GM12878 (cell line): ENCODE measurements around the gene MRPS16. TPM values are rescaled to one million over a fixed set of nuclear protein-coding genes. Genes with fewer than 3 reads are reported as not detected.

ENCODE experiments used
- ATAC-seq: fragments of 200-7000 bp; cut with Tn5 transposase; 3 replicates; pipeline ENCODE4 v1.9.1; 2020; ENCODE audit warnings: mild to moderate bottlenecking, moderate library complexity
- BruUV-seq: library from RNA; stranded (reverse); fragments of 400-500 nt; replicated peaks from 2 replicates; lab custom pipeline; 2021; lab: Mats Ljungman, UMichigan
- CTCF ChIA-PET: fragments of 300-600 bp; sonication (Branson Sonifier 250); formaldehyde crosslinking; extraction: SDS; loops from one replicate; lab custom pipeline; 2021; ENCODE audit warnings: inconsistent platforms; lab: Yijun Ruan, JAX
- POLR2A ChIA-PET: fragments of 350-600 bp; formaldehyde crosslinking; extraction: SDS; loops from one replicate; lab custom pipeline; 2021; ENCODE audit warnings: inconsistent platforms; lab: Charles Lee
- RAD21 ChIA-PET: fragments of 300-600 bp; sonication (Branson Sonifier 250); formaldehyde crosslinking; loops from one replicate; lab custom pipeline; 2023; ENCODE audit warnings: antibody characterized with exemption; ENCODE audit not compliant: unreplicated experiment; lab: Charles Lee
- SMC1A ChIA-PET: fragments of 300-600 bp; sonication (Branson Sonifier 250); formaldehyde crosslinking; loops from one replicate; lab custom pipeline; 2023; ENCODE audit not compliant: unreplicated experiment, uncharacterized antibody; lab: Charles Lee
- DNase-seq: peaks from one replicate; pipeline ENCODE4 v3.0.0-alpha.2; 2011; ENCODE audit warnings: low read depth, low spot score
- FAIRE-seq: peaks from 3 replicates; lab custom pipeline; 2011; peaks lifted over from hg19 to GRCh38; lab: Jason Lieb, UNC
- H2AFZ ChIP-seq: 2 replicates; pipeline ENCODE4 v1.6.0; 2011; ENCODE audit warnings: low read depth, low read length, control low read depth; ENCODE audit not compliant: control insufficient read depth
- H3K27ac ChIP-seq: 2 replicates; pipeline ENCODE4 v1.5.1; 2011; ENCODE audit warnings: control low read depth; ENCODE audit not compliant: control insufficient read depth, insufficient read depth
- H3K27me3 ChIP-seq, 2 experiments: replicated peaks in 1 of 2; 2 replicates each; pipeline versions ENCODE4 v1.6.0 to v1.6.1; 2011; ENCODE audit warnings: low read length in 1 of 2; ENCODE audit not compliant: control insufficient read depth in 2 of 2, insufficient read depth in 2 of 2
- H3K36me3 ChIP-seq, 2 experiments: 2 replicates each; pipeline ENCODE4 v1.5.1; 2011; ENCODE audit warnings: low read length in 1 of 2; ENCODE audit not compliant: control insufficient read depth in 2 of 2, insufficient read depth in 2 of 2
- H3K4me1 ChIP-seq: 2 replicates; pipeline ENCODE4 v1.6.1; 2011; ENCODE audit warnings: mild to moderate bottlenecking, low read length, moderate library complexity, mixed read lengths; ENCODE audit not compliant: control insufficient read depth, insufficient read depth
- H3K4me2 ChIP-seq: 2 replicates; pipeline ENCODE4 v1.6.0; 2011; ENCODE audit warnings: control low read depth; ENCODE audit not compliant: control insufficient read depth, insufficient read depth
- H3K4me3 ChIP-seq: fragments of 200-600 bp; sonication (generic); 2 replicates; pipeline ENCODE4 v1.5.1; 2016
- H3K79me2 ChIP-seq: 2 replicates; pipeline ENCODE4 v1.6.0; 2011; ENCODE audit warnings: low read length; ENCODE audit not compliant: control insufficient read depth, insufficient read depth
- H3K9ac ChIP-seq: 2 replicates; pipeline ENCODE4 v1.8.0; 2011; ENCODE audit warnings: low read length, control low read depth, mixed read lengths; ENCODE audit not compliant: control insufficient read depth, insufficient read depth
- H3K9me3 ChIP-seq: replicated peaks from 3 replicates; pipeline ENCODE4 v1.5.1; 2011; ENCODE audit warnings: mild to moderate bottlenecking, low read length; ENCODE audit not compliant: control insufficient read depth, insufficient read depth
- H4K20me1 ChIP-seq: 2 replicates; pipeline ENCODE4 v1.6.0; 2011; ENCODE audit not compliant: control insufficient read depth, insufficient read depth
- EGR1 ChIP-seq, 2 experiments: IDR thresholded peaks; 1 replicate in 1 of 2; 2 replicates in 1 of 2; pipeline ENCODE4 v1.6.1; 2011 to 2012; ENCODE audit warnings: low read depth in 2 of 2, low read length in 2 of 2, borderline replicate concordance in 1 of 2, mild to moderate bottlenecking in 1 of 2, moderate library complexity in 1 of 2
- IKZF1 ChIP-seq: fragments of 450-650 bp; conservative IDR thresholded peaks from 2 replicates; pipeline ENCODE4 v1.6.1; 2017; ENCODE audit warnings: antibody characterized with exemption, mild to moderate bottlenecking
- IRF4 ChIP-seq: IDR thresholded peaks from 2 replicates; pipeline ENCODE4 v1.6.1; 2011; ENCODE audit warnings: low read depth, low read length
- KAT2A ChIP-seq: conservative IDR thresholded peaks from 2 replicates; pipeline ENCODE4 v1.6.1; 2011; ENCODE audit warnings: low read depth, low read length; ENCODE audit not compliant: control insufficient read depth
- NFIC ChIP-seq: IDR thresholded peaks from 2 replicates; pipeline ENCODE4 v1.6.1; 2012; ENCODE audit warnings: low read depth, mild to moderate bottlenecking, inconsistent platforms, low read length, moderate library complexity
- NFYB ChIP-seq: IDR thresholded peaks from 2 replicates; pipeline ENCODE4 v1.6.1; 2011; ENCODE audit warnings: low read depth, mild to moderate bottlenecking, low read length, improper control_type of control experiment, moderate library complexity; ENCODE audit not compliant: insufficient read depth
- ZBED1 ChIP-seq: IDR thresholded peaks from 2 replicates; pipeline ENCODE4 v1.6.1; 2016; ENCODE audit warnings: borderline replicate concordance
- WGBS: methylation state at CpG from one replicate; pipeline ENCODE4 v1.1.6; 2016; ENCODE audit warnings: low lambda C conversion rate; ENCODE audit not compliant: insufficient replicate concordance, insufficient coverage; ENCODE audit errors: missing lambda C conversion rate; 5-methylcytosine and 5-hydroxymethylcytosine counted together
- in situ Hi-C: fragments of 300-500 bp; cut with MboI; formaldehyde crosslinking; loops from 9 replicates; pipeline ENCODE4 v1.14.3; 2018; ENCODE audit warnings: mixed read lengths
- intact Hi-C: fragments of 100-400 bp; cut with micrococcal nuclease; formaldehyde crosslinking; loops from one replicate; pipeline ENCODE4 v1.14.2; 2022; ENCODE audit not compliant: unreplicated experiment
- polyA plus RNA-seq, 11 experiments: library from polyadenylated mRNA; depleted of rRNA in 4 of 11; unstranded in 6 of 11; stranded (reverse) in 5 of 11; fragments of >200 nt; fragmentation: Nextera tagmentation in 4 of 11; fragmentation: Illumina TruSeq in 1 of 11; extraction: Ambion mirVana in 4 of 11; extraction: Trizol in 1 of 11; gene quantifications; 1 replicate in 1 of 11; 2 replicates in 10 of 11; pipeline versions ENCODE4 v1.2.1 to v1.2.3, GENCODE V29; 2011 to 2016; ENCODE audit warnings: inconsistent platforms in 2 of 11, missing spikeins in 2 of 11, low read depth in 1 of 11
- total RNA-seq, 4 experiments: library from RNA; depleted of rRNA in 3 of 4; stranded (reverse); fragments of >200 nt in 3 of 4; fragmentation: Illumina TruSeq in 1 of 4; extraction: Trizol in 1 of 4; gene quantifications; 2 replicates each; pipeline versions ENCODE4 v1.2.1 to v1.2.3, GENCODE V29; 2013 to 2021
- TF ChIP-seq, protein P1 (sequence below): IDR thresholded peaks from 2 replicates; pipeline ENCODE4 v1.6.1; 2012; ENCODE audit warnings: low read depth, low read length, improper control_type of control experiment
- TF ChIP-seq, protein P2 (sequence below): IDR thresholded peaks from 2 replicates; pipeline ENCODE4 v1.6.1; 2011; ENCODE audit warnings: borderline replicate concordance, low read depth, mild to moderate bottlenecking, moderate library complexity, mixed read lengths, low read length; ENCODE audit not compliant: insufficient read depth; ENCODE audit errors: extremely low read length

MRPS16 gene
- total and polyA plus RNA-seq, 10 of the 15 experiments (the other 5 are each of a cell fraction or from before 2014, with no cell fraction given) = 43.4 to 285 (median 103) TPM

DNA sequence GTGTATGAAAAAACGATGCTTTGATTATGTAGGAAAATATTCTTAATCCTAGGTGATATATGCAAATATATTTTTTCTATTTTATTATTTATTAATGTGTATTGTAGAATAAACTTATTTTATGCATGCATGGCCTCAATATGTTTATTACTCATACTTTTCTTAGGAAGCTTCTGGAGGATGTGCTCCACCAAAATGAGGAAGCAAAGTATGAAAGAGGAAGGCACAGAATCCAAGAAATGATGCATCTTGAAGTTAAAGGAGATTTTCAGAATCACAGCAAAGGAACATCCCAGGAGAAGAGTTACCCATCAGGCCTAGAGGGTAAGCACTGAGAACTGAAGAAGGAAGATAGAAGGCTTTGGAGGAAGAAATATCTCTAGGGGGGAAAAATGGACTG, 35.0 kb upstream of the MRPS16 start:
- intact Hi-C loops (no loop called here), in situ Hi-C loops (no loop called here)
- H3K4me1 ChIP-seq = no peaks in the 10 kb centered on the region
- CTCF ChIA-PET = no interaction called here
- H3K4me2 ChIP-seq = no peak overlapping the region
- no peaks in the 10 kb centered on the region for H3K36me3 ChIP-seq
- no peak for FAIRE-seq
- H4K20me1 ChIP-seq = no peaks in the 10 kb centered on the region
- WGBS = 0% methylated on average over 1 of the region's 1 CpG
- no peaks in the 10 kb centered on the region for H3K27me3 ChIP-seq
- H3K4me3 ChIP-seq = no peak overlapping the region
- no peaks in the 10 kb centered on the region for H3K79me2 ChIP-seq
- DNase-seq = no peak
- RAD21 ChIA-PET = no interaction called here
- TF ChIP-seq EGR1 (IDR thresholded peaks at IDR 0.05; ENCODE audit: borderline replicate concordance in 1 of 2, low read depth in 2 of 2, low read length in 2 of 2) = no peak
- no peak for ATAC-seq
- H3K9me3 ChIP-seq = no peaks in the 10 kb centered on the region
- POLR2A ChIA-PET = no interaction called here
- no peak overlapping the region for H3K27ac ChIP-seq
- no peak overlapping the region for H2AFZ ChIP-seq
- BruUV-seq = no TSS peak
- H3K9ac ChIP-seq = no peak overlapping the region
- SMC1A ChIA-PET = no interaction called here

- no peak for FAIRE-seq
- RAD21 ChIA-PET = no interaction called here
- no peaks in the 10 kb centered on the region for H3K9me3 ChIP-seq
- intact Hi-C loops (no loop called here), in situ Hi-C loops (no loop called here)
- no peaks in the 10 kb centered on the region for H3K79me2 ChIP-seq
- no peak overlapping the region for H3K4me2 ChIP-seq
- TF ChIP-seq IRF4 = no peak
- no peak for TF ChIP-seq NFYB
- TF ChIP-seq IKZF1 = no peak
- no peak for TF ChIP-seq NFIC
- TF ChIP-seq, protein P1, sequence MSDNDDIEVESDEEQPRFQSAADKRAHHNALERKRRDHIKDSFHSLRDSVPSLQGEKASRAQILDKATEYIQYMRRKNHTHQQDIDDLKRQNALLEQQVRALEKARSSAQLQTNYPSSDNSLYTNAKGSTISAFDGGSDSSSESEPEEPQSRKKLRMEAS = no peak
- TF ChIP-seq, protein P2, sequence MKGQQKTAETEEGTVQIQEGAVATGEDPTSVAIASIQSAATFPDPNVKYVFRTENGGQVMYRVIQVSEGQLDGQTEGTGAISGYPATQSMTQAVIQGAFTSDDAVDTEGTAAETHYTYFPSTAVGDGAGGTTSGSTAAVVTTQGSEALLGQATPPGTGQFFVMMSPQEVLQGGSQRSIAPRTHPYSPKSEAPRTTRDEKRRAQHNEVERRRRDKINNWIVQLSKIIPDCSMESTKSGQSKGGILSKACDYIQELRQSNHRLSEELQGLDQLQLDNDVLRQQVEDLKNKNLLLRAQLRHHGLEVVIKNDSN = no peak
- no peak for TF ChIP-seq KAT2A
- TF ChIP-seq ZBED1 = no peak
- no peak overlapping the region for H3K4me3 ChIP-seq
- no TSS peak for BruUV-seq
- no peaks in the 10 kb centered on the region for H3K4me1 ChIP-seq
- no peak for DNase-seq
- H4K20me1 ChIP-seq = no peaks in the 10 kb centered on the region
- WGBS = 55% methylated on average over 3 of the region's 3 CpGs
- no peak for ATAC-seq
- H3K36me3 ChIP-seq = no peaks in the 10 kb centered on the region
- SMC1A ChIA-PET = interaction anchor here (2.2 kb wide), 1 partner anchor 13 kb away, joined by 5 read pairs; no protein-coding TSS in a partner anchor
- H3K9ac ChIP-seq = no peak overlapping the region
- POLR2A ChIA-PET = no interaction called here
- CTCF ChIA-PET = interaction anchor here (1.3 kb wide), 1 partner anchor 17 kb away, joined by 7 read pairs; no protein-coding TSS in a partner anchor
- H3K27ac ChIP-seq = no peak overlapping the region
- no peaks in the 10 kb centered on the region; a peak in 1 of 4 replicates for H3K27me3 ChIP-seq
- H2AFZ ChIP-seq = no peak overlapping the region
Observed at GRCh38 chr10:73281097-73281496, 28.7 kb upstream of the MRPS16 start.
